ENCODE results near the gene KRT27.
"Not testable (repeated sequence)": the region's sequence is repeated elsewhere in the genome, so short reads cannot be mapped to it uniquely, and the experiment has no call there.

The KRT27 gene

GRCh38 chr17:40818733-40819527 is 36.6 kb upstream of the KRT27 start:
- Histone ChIP-seq H3K4me3 (ENCODE audit: low read depth in 1 of 2, low read length in 1 of 2) (peak overlapping the region; percentile 62 to 69), H3K27me3 (peaks cover 84% of the 10 kb centered on the region), H3K4me1 (ENCODE audit: control insufficient read depth in 1 of 2, insufficient read depth in 1 of 2, low read depth in 1 of 2, low read length in 1 of 2) (peaks cover 0 to 3% of the 10 kb centered on the region in 2 experiments), H3K36me3 (no peaks in the 10 kb centered on the region), H3K27ac (peak overlapping the region; percentile 71), H3K9me3 (peaks cover 16% of the 10 kb centered on the region)
- TF ChIP-seq CTCF (IDR thresholded peaks at IDR 0.05) = no peak

GRCh38 chr17:40818343-40818732 is 36.0 kb upstream of the KRT27 start:
- H3K36me3 ChIP-seq = no peaks in the 10 kb centered on the region
- peaks cover 84% of the 10 kb centered on the region for H3K27me3 ChIP-seq
- peak overlapping the region; percentile 71 for H3K27ac ChIP-seq
- peak overlapping the region; percentile 62 to 69 for H3K4me3 ChIP-seq (ENCODE audit: low read depth in 1 of 2, low read length in 1 of 2)
- peaks cover 16% of the 10 kb centered on the region for H3K9me3 ChIP-seq
- H3K4me1 ChIP-seq (ENCODE audit: control insufficient read depth in 1 of 2, insufficient read depth in 1 of 2, low read depth in 1 of 2, low read length in 1 of 2) = peaks cover 0 to 3% of the 10 kb centered on the region in 2 experiments
- TF ChIP-seq CTCF (IDR thresholded peaks at IDR 0.05) = no peak

- Histone ChIP-seq H3K27ac (no peak overlapping the region), H3K9me3 (peaks cover 16% of the 10 kb centered on the region), H3K27me3 (peaks cover 84% of the 10 kb centered on the region), H3K4me1 (ENCODE audit: control insufficient read depth in 1 of 2, insufficient read depth in 1 of 2, low read depth in 1 of 2, low read length in 1 of 2) (peaks cover 0 to 3% of the 10 kb centered on the region in 2 experiments), H3K36me3 (no peaks in the 10 kb centered on the region), H3K4me3 (ENCODE audit: low read depth in 1 of 2, low read length in 1 of 2) (no peak overlapping the region)
- no peak for TF ChIP-seq CTCF (IDR thresholded peaks at IDR 0.05)
Observed at GRCh38 chr17:40817103-40817682, 34.8 kb upstream of the KRT27 start.

- H3K9me3 ChIP-seq = peaks cover 16% of the 10 kb centered on the region
- H3K27ac ChIP-seq = no peak overlapping the region
- H3K4me3 ChIP-seq (ENCODE audit: low read depth in 1 of 2, low read length in 1 of 2) = no peak overlapping the region
- peaks cover 0 to 3% of the 10 kb centered on the region in 2 experiments for H3K4me1 ChIP-seq (ENCODE audit: control insufficient read depth in 1 of 2, insufficient read depth in 1 of 2, low read depth in 1 of 2, low read length in 1 of 2)
- no peak for TF ChIP-seq CTCF (IDR thresholded peaks at IDR 0.05)
- H3K27me3 ChIP-seq = peaks cover 84% of the 10 kb centered on the region
- no peaks in the 10 kb centered on the region for H3K36me3 ChIP-seq
Observed at GRCh38 chr17:40816569-40816968, 34.2 kb upstream of the KRT27 start.

- Histone ChIP-seq H3K27ac (no peak overlapping the region), H3K27me3 (peaks cover 84% of the 10 kb centered on the region), H3K4me1 (ENCODE audit: control insufficient read depth in 1 of 2, insufficient read depth in 1 of 2, low read depth in 1 of 2, low read length in 1 of 2) (peaks cover 0 to 3% of the 10 kb centered on the region in 2 experiments), H3K9me3 (peaks cover 12% of the 10 kb centered on the region), H3K36me3 (no peaks in the 10 kb centered on the region), H3K4me3 (ENCODE audit: low read depth in 1 of 2, low read length in 1 of 2) (no peak overlapping the region)
- TF ChIP-seq CTCF (IDR thresholded peaks at IDR 0.05) = no peak
Observed at GRCh38 chr17:40815381-40815780, 33.0 kb upstream of the KRT27 start.

GRCh38 chr17:40814657-40815056 is 32.3 kb upstream of the KRT27 start:
- not testable (repeated sequence) for H3K4me1 ChIP-seq (ENCODE audit: control insufficient read depth in 1 of 2, insufficient read depth in 1 of 2, low read depth in 1 of 2, low read length in 1 of 2); H3K9me3 ChIP-seq; H3K4me3 ChIP-seq (ENCODE audit: low read depth in 1 of 2, low read length in 1 of 2); H3K36me3 ChIP-seq; H3K27ac ChIP-seq
- H3K27me3 ChIP-seq = peaks cover 84% of the 10 kb centered on the region

All from neutrophil (primary cell).